Endothelial cell of umbilical vein (primary cell): ENCODE measurements around the gene KCTD10. TPM values are rescaled to one million over a fixed set of nuclear protein-coding genes. Genes with fewer than 3 reads are reported as not detected.

ENCODE experiments used
- BruUV-seq: library from RNA; stranded (reverse); fragments of 400-500 nt; replicated peaks from 2 replicates; lab custom pipeline; 2021; lab: Mats Ljungman, UMichigan
- CTCF ChIA-PET: fragments of 300-600, 350-600 bp; sonication (Branson Sonifier 250); formaldehyde crosslinking; loops from one replicate; lab custom pipeline; 2021; ENCODE audit warnings: antibody characterized with exemption, inconsistent platforms; lab: Charles Lee
- POLR2A ChIA-PET: fragments of 300-600, 350-600 bp; sonication (Branson Sonifier 250); formaldehyde crosslinking; loops from one replicate; lab custom pipeline; 2021; ENCODE audit warnings: antibody characterized with exemption, inconsistent platforms; lab: Charles Lee
- DNase-seq: peaks from one replicate; pipeline ENCODE4 v3.0.0-alpha.2; 2011; ENCODE audit warnings: low read depth, low spot score
- FAIRE-seq: peaks from 2 replicates; lab custom pipeline; 2011; peaks lifted over from hg19 to GRCh38; lab: Jason Lieb, UNC
- H2AFZ ChIP-seq: 2 replicates; pipeline ENCODE4 v1.6.0; 2012; ENCODE audit warnings: low read depth, low read length, control low read depth, inconsistent platforms
- H3K27ac ChIP-seq: 2 replicates; pipeline ENCODE4 v1.5.1; 2011; ENCODE audit warnings: low read depth, mild to moderate bottlenecking, control low read depth, low read length, moderate library complexity; ENCODE audit not compliant: insufficient read depth
- H3K27me3 ChIP-seq, 2 experiments: 2 replicates each; pipeline versions ENCODE4 v1.6.0 to v1.6.1; 2011; ENCODE audit warnings: low read length in 2 of 2, mixed read lengths in 1 of 2; ENCODE audit not compliant: control insufficient read depth in 2 of 2, insufficient read depth in 2 of 2
- H3K36me3 ChIP-seq, 2 experiments: 2 replicates in 1 of 2; 3 replicates in 1 of 2; pipeline ENCODE4 v1.5.1; 2011; ENCODE audit warnings: low read length in 2 of 2, mild to moderate bottlenecking in 1 of 2, moderate library complexity in 1 of 2; ENCODE audit not compliant: control insufficient read depth in 2 of 2, insufficient read depth in 2 of 2; ENCODE audit errors: extremely low read depth in 1 of 2
- H3K4me1 ChIP-seq: 3 replicates; pipeline ENCODE4 v1.5.1; 2011; ENCODE audit warnings: mild to moderate bottlenecking, low read length; ENCODE audit not compliant: control insufficient read depth, insufficient read depth; ENCODE audit errors: extremely low read depth
- H3K4me2 ChIP-seq: 2 replicates; pipeline ENCODE4 v1.6.1; 2011; ENCODE audit warnings: low read length, control low read depth, mixed read lengths; ENCODE audit not compliant: insufficient read depth
- H3K4me3 ChIP-seq, 3 experiments: fragments of 200-600 bp in 1 of 3; sonication (generic), shearing (Covaris generic) in 1 of 3; replicated peaks in 1 of 3; 2 replicates each; pipeline ENCODE4 v1.5.1; 2011 to 2016; ENCODE audit warnings: control low read depth in 3 of 3, low read length in 3 of 3, mild to moderate bottlenecking in 2 of 3, inconsistent platforms in 1 of 3, low read depth in 1 of 3, moderate library complexity in 1 of 3; ENCODE audit not compliant: insufficient read depth in 1 of 3
- H3K79me2 ChIP-seq: 2 replicates; pipeline ENCODE4 v1.6.0; 2012; ENCODE audit warnings: low read length, inconsistent platforms; ENCODE audit not compliant: control insufficient read depth, insufficient read depth
- H3K9ac ChIP-seq: replicated peaks from 2 replicates; pipeline ENCODE3; 2011; ENCODE audit warnings: low read length, control low read depth; ENCODE audit not compliant: insufficient read depth; ENCODE audit errors: extremely low read depth
- H3K9me1 ChIP-seq: replicated peaks from 3 replicates; pipeline ENCODE4 v1.6.0; 2011; ENCODE audit warnings: mild to moderate bottlenecking, low read length; ENCODE audit not compliant: control insufficient read depth, insufficient read depth; ENCODE audit errors: extremely low read depth
- H3K9me3 ChIP-seq: replicated peaks from 2 replicates; pipeline ENCODE4 v1.5.1; 2012; ENCODE audit warnings: low read length, inconsistent platforms; ENCODE audit not compliant: control insufficient read depth, insufficient read depth
- H4K20me1 ChIP-seq: replicated peaks from 2 replicates; pipeline ENCODE3; 2011; ENCODE audit warnings: mild to moderate bottlenecking, low read length; ENCODE audit not compliant: control insufficient read depth, insufficient read depth; ENCODE audit errors: extremely low read depth
- CTCF ChIP-seq, 2 donors: IDR thresholded peaks; 1 replicate in 1 of 2; 2 replicates in 1 of 2; pipeline ENCODE4 v1.5.1; 2011; ENCODE audit warnings: low read length in 2 of 2, mild to moderate bottlenecking in 2 of 2, moderate library complexity in 2 of 2, control low read depth in 1 of 2, inconsistent platforms in 1 of 2, low read depth in 1 of 2; ENCODE audit not compliant: insufficient read depth in 1 of 2; ENCODE audit errors: extremely low read depth in 1 of 2
- EZH2 ChIP-seq: IDR thresholded peaks from 2 replicates; pipeline ENCODE4 v1.6.1; 2012; ENCODE audit warnings: borderline replicate concordance, low read depth, mild to moderate bottlenecking, moderate library complexity, low read length, inconsistent platforms; ENCODE audit not compliant: severe bottlenecking
- FOS ChIP-seq: IDR thresholded peaks from 2 replicates; pipeline ENCODE4 v1.6.1; 2011; ENCODE audit warnings: mild to moderate bottlenecking, low read length, moderate library complexity, borderline replicate concordance; ENCODE audit not compliant: insufficient read depth
- GATA2 ChIP-seq: IDR thresholded peaks from 2 replicates; pipeline ENCODE4 v1.7.0; 2011; ENCODE audit warnings: low read depth, mild to moderate bottlenecking, moderate library complexity, mixed read lengths, low read length; ENCODE audit not compliant: insufficient read length, insufficient read depth
- JUN ChIP-seq: IDR thresholded peaks from 2 replicates; pipeline ENCODE4 v1.6.1; 2011; ENCODE audit warnings: borderline replicate concordance, low read depth; ENCODE audit not compliant: insufficient read length, insufficient read depth
- MAX ChIP-seq: IDR thresholded peaks from 2 replicates; pipeline ENCODE4 v1.6.1; 2011; ENCODE audit not compliant: insufficient read depth, insufficient read length
- MYC ChIP-seq: IDR thresholded peaks from one replicate; pipeline ENCODE4 v1.6.1; 2011; ENCODE audit warnings: mild to moderate bottlenecking, low read depth, low read length
- POLR2A ChIP-seq: IDR thresholded peaks from 2 replicates; pipeline ENCODE4 v1.6.1; 2012; ENCODE audit warnings: low read depth, mild to moderate bottlenecking, control low read depth, low read length
- POLR2AphosphoS5 ChIP-seq: IDR thresholded peaks from 2 replicates; pipeline ENCODE4 v1.6.1; 2012; ENCODE audit warnings: low read depth, mild to moderate bottlenecking, control low read depth, low read length, moderate library complexity; ENCODE audit not compliant: insufficient read depth
- dilution Hi-C: fragments of 300-500 bp; cut with MboI; formaldehyde crosslinking; loops from one replicate; pipeline ENCODE4 v1.15.0; 2019; ENCODE audit warnings: low sequenced_read_pairs; ENCODE audit not compliant: extremely low pct_ligation_motif_present
- intact Hi-C: fragments of 100-400 bp; cut with micrococcal nuclease; formaldehyde crosslinking; loops from one replicate; pipeline ENCODE4 v1.10.0; 2022
- polyA plus RNA-seq, 4 experiments: library from polyadenylated mRNA; depleted of rRNA in 3 of 4; stranded (reverse) in 3 of 4; unstranded in 1 of 4; fragments of >200 nt; gene quantifications; 2 replicates each; pipeline versions ENCODE4 v1.2.1 to v1.2.3, GENCODE V29; 2011 to 2012; ENCODE audit warnings: missing spikeins in 1 of 4
- total RNA-seq: library from RNA; stranded (reverse); gene quantifications from 2 replicates; pipeline ENCODE4 v1.2.3, GENCODE V29; 2021

KCTD10 gene
- total and polyA plus RNA-seq, 2 donors (not counting 3 experiments of a cell fraction or from before 2014, with no cell fraction given): 101 to 112 TPM

DNA sequence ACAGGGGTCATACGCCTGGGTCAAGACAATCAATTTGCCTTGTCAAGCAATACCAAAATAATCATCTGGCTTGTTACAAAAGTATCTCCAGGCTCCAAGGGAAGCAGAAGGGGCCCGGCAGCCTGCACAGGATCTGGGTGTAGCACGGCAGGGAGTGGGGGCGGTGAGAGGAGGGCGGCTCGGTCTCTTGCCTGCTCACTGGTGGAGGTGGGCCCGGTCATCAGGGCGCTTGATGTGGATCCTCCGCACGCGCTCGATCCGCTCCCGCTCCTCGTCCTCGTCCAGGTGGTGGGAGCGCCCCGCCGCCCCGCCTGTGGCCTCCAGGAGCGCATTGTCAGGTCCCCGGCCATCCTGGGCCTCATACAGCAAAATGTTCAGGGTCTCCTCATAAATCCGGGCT lies 25.7 kb downstream of the KCTD10 start:
- POLR2A ChIA-PET: no interaction called here
- Histone ChIP-seq H3K79me2 (peaks cover 15% of the 10 kb centered on the region), H3K4me2 (no peak overlapping the region), H3K27ac (no peak overlapping the region), H4K20me1 (peaks cover 3% of the 10 kb centered on the region), H3K4me3 (no peak overlapping the region), H3K9me1 (no peaks in the 10 kb centered on the region), H3K9me3 (no peaks in the 10 kb centered on the region), H2AFZ (no peak overlapping the region), H3K9ac (no peak overlapping the region), H3K27me3 (no peaks in the 10 kb centered on the region), H3K4me1 (peaks cover 14% of the 10 kb centered on the region), H3K36me3 (peaks cover 28 to 56% of the 10 kb centered on the region in 2 experiments)
- FAIRE-seq (no peak), DNase-seq (no peak)
- no TSS peak for BruUV-seq
- intact Hi-C loops (no loop called here), dilution Hi-C loops (no loop called here)
- TF ChIP-seq EZH2: no peak
- TF ChIP-seq CTCF (IDR thresholded peaks at IDR 0.05; ENCODE audit: extremely low read depth in 1 of 2, insufficient read depth in 1 of 2, low read depth in 1 of 2, low read length in 2 of 2): no peak
- TF ChIP-seq POLR2A: no peak
- TF ChIP-seq MYC: no peak
- TF ChIP-seq POLR2AphosphoS5: no peak
- TF ChIP-seq FOS: no peak
- TF ChIP-seq JUN: no peak
- TF ChIP-seq GATA2: no peak
- no peak for TF ChIP-seq MAX
- CTCF ChIA-PET: interaction anchor here (1.1 to 2.2 kb wide), 2 partner anchors 18 to 23 kb away, joined by 6 to 13 read pairs; no protein-coding TSS in a partner anchor
